ENCODE results near the gene B3GNT7.

B3GNT7 gene

DNA sequence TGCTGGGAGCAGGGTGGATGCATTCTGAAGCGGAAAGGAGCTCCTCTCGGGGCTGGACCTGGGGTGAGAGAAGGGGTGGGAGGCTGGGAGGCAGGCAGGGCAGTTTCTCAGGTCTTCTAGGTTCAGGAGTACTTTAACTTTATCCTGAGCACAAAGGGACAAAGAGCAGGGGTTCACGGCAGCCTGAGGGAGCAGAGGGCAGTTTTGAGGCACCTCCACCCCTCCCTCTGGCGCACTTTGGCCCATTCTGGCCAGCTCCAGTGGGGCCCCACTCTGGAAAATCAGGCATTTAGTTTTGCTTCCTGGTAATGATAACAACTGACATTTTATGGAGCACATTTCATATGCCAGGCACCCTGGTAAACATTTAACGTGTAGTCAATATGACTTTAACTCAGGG, 14.3 kb downstream of the B3GNT7 start:
- TF ChIP-seq, protein P1, sequence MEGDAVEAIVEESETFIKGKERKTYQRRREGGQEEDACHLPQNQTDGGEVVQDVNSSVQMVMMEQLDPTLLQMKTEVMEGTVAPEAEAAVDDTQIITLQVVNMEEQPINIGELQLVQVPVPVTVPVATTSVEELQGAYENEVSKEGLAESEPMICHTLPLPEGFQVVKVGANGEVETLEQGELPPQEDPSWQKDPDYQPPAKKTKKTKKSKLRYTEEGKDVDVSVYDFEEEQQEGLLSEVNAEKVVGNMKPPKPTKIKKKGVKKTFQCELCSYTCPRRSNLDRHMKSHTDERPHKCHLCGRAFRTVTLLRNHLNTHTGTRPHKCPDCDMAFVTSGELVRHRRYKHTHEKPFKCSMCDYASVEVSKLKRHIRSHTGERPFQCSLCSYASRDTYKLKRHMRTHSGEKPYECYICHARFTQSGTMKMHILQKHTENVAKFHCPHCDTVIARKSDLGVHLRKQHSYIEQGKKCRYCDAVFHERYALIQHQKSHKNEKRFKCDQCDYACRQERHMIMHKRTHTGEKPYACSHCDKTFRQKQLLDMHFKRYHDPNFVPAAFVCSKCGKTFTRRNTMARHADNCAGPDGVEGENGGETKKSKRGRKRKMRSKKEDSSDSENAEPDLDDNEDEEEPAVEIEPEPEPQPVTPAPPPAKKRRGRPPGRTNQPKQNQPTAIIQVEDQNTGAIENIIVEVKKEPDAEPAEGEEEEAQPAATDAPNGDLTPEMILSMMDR (IDR thresholded peaks at IDR 0.05; ENCODE audit: low read depth, low read length, missing control alignments): no peak
- no peak overlapping the region for H3K4me3 ChIP-seq (ENCODE audit: low read depth, low read length)
- no peaks in the 10 kb centered on the region for H3K27me3 ChIP-seq (replicated peaks)
- no peak overlapping the region for H3K27ac ChIP-seq
- DNase-seq: no peak
- no peaks in the 10 kb centered on the region for H3K36me3 ChIP-seq (replicated peaks)
- in situ Hi-C loops (cut with HindIII; ENCODE audit: low pct_ligation_motif_present, low sequenced_read_pairs): loop anchor here (25.0 kb wide), 1 partner anchor 97 kb away; no protein-coding TSS in a partner anchor

DNA sequence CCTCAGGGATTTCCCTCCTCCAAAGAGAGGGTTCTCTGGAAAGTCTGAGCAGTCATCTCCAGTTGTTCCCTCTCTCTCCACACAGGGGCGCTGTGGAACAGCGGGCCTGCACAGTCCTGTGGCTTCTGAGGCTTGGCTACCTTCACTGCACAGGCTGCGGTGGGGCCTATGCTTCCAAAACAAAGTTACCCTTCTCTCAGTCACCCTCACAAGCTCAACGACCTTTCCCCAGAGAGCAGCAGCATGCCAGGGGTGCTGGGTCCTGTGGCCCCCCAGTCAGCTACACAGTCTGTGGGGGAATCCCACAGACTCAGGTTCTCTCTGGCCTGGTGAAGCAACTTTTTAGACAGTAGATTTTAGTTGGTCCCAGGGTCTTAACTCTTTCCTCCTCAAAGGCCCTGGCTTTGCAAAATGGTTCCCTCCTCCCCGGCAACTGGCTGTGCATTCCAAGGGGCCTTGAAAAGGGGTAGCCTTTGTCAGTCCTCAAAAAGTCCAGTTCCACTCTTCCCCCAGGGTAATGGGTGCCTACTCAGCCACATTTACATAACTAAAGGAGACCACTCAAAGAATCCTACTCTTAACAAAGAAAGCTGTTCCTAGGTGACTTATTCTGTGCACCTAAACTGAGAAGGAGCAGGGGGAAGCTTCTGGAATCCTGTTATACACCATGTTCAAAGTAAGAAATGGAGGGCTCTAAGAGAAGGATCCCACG, 14.9 kb downstream of the B3GNT7 start:
- H3K27me3 ChIP-seq (replicated peaks): no peaks in the 10 kb centered on the region
- no peak overlapping the region for H3K27ac ChIP-seq
- H3K4me3 ChIP-seq (ENCODE audit: low read depth, low read length): no peak overlapping the region
- no peak for DNase-seq
- TF ChIP-seq, protein P1 (IDR thresholded peaks at IDR 0.05; ENCODE audit: low read depth, low read length, missing control alignments): peak; percentile 64
- no peaks in the 10 kb centered on the region for H3K36me3 ChIP-seq (replicated peaks)
- in situ Hi-C loops (cut with HindIII; ENCODE audit: low pct_ligation_motif_present, low sequenced_read_pairs): loop anchor here (25.0 kb wide), 1 partner anchor 98 kb away; no protein-coding TSS in a partner anchor

DNA sequence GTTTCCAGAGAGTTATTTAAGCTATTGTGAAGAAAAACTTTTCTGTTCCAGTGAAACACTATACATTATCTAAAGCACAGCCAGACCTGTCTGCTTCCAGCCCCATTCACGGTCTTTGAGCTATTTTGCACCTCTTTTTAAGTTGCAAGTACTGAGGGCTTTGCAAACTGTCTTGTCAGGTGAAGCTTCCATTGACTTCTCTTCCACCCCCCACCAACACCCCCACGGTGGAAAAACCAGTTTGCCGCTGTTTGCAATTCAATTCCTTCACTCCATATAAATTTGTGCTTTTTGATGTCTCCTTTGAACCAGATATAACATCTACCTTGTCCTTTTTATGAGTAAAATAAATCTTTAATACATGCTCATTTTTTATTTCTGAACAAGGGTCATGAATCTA, 15.7 kb downstream of the B3GNT7 start:
- H3K36me3 ChIP-seq (replicated peaks): no peaks in the 10 kb centered on the region
- no peak for DNase-seq
- H3K27ac ChIP-seq: no peak overlapping the region
- in situ Hi-C loops (cut with HindIII; ENCODE audit: low pct_ligation_motif_present, low sequenced_read_pairs): loop anchor here (25.0 kb wide), 1 partner anchor 99 kb away; no protein-coding TSS in a partner anchor
- no peaks in the 10 kb centered on the region for H3K27me3 ChIP-seq (replicated peaks)
- TF ChIP-seq, protein P1 (IDR thresholded peaks at IDR 0.05; ENCODE audit: low read depth, low read length, missing control alignments): no peak
- no peak overlapping the region for H3K4me3 ChIP-seq (ENCODE audit: low read depth, low read length)

DNA sequence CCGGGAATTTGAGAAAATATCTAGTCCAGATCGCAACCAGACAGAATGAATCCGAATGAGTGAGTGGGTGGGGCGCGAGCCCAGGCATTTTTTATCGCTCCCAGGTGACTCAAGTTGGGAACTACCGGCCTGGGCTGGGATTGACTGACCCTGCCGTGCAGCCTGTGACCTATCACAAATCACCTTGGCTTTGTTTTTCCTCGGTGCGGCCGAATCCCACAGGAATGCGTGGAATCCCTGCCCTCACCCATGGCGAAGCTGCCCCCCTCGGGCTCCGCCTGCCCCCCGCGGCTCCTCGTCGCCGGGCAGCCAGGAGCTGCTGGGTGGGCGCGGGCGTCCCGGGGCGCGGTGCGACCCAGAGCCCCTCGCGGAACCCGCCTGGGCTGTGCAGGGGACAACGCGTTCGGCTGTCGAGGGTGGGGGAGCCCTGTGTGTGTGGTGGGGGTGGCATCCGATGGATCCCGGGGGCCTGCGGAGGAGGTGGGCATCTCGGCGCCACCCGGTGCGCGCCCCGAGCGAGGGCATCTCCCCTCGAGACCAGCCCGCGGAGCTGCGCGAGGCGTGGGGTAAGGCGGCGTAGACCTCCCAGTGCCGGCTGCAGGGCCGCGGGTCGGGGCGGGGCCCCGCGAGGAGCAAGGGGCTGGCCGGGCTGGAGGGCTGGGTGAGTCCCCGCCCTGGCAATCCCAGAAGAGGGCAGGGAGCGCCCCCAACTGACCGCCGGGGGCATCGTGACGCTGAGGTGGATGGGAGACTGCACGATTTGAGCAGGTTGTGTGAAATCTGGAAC, 16.5 kb downstream of the B3GNT7 start:
- Histone ChIP-seq H3K36me3 (replicated peaks) (no peaks in the 10 kb centered on the region), H3K27me3 (replicated peaks) (no peaks in the 10 kb centered on the region), H3K27ac (peak overlapping the region; percentile 20), H3K4me3 (ENCODE audit: low read depth, low read length) (peak overlapping the region; percentile 61)
- in situ Hi-C loops (cut with HindIII; ENCODE audit: low pct_ligation_motif_present, low sequenced_read_pairs): loop anchor here (25.0 kb wide), 1 partner anchor 100 kb away; no protein-coding TSS in a partner anchor
- DNase-seq: peak; percentile 73
- TF ChIP-seq, protein P1 (IDR thresholded peaks at IDR 0.05; ENCODE audit: low read depth, low read length, missing control alignments): peak; percentile 90

DNA sequence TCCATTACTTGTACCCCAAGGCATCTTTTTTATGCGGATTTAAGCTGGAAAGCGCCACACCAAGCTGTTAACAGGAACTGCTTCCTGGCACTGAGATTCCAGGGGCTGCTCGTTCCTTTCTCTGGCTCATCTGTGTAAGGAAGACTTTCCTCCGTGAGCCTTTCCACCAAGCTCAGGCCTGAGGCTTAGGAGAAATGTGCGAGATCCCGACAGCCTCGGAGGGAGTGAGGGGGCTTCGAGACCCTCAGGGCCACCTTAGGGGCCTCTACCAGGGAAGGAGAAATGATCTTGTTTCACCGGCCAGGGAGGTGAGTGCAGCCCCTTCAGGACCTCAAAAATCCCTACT, 17.1 kb downstream of the B3GNT7 start:
- TF ChIP-seq, protein P1 (IDR thresholded peaks at IDR 0.05; ENCODE audit: low read depth, low read length, missing control alignments): no peak
- Histone ChIP-seq H3K4me3 (ENCODE audit: low read depth, low read length) (peak overlapping the region; percentile 61), H3K36me3 (replicated peaks) (no peaks in the 10 kb centered on the region), H3K27ac (no peak overlapping the region), H3K27me3 (replicated peaks) (no peaks in the 10 kb centered on the region)
- no peak for DNase-seq
- in situ Hi-C loops (cut with HindIII; ENCODE audit: low pct_ligation_motif_present, low sequenced_read_pairs): loop anchor here (25.0 kb wide), 1 partner anchor 100 kb away; no protein-coding TSS in a partner anchor

All from brain microvascular endothelial cell (primary cell).